ENCODE results near the gene EFNB2. TPM values are rescaled to one million over a fixed set of nuclear protein-coding genes. Genes with fewer than 3 reads are reported as not detected.

The EFNB2 gene, protein sequence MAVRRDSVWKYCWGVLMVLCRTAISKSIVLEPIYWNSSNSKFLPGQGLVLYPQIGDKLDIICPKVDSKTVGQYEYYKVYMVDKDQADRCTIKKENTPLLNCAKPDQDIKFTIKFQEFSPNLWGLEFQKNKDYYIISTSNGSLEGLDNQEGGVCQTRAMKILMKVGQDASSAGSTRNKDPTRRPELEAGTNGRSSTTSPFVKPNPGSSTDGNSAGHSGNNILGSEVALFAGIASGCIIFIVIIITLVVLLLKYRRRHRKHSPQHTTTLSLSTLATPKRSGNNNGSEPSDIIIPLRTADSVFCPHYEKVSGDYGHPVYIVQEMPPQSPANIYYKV
- 32.8 TPM for total RNA-seq
- polyA plus RNA-seq (ENCODE audit: insufficient read depth, low read depth, low replicate concordance), result 12.7 TPM
- long read RNA-seq, donor 1, full-length matches to known transcripts, result 56 of 61 reads
- long read RNA-seq, donor 1, partial matches to known transcripts, result 5 of 61 reads
- long read RNA-seq, donor 1, other reads (novel, unspliced or antisense), result 0 of 61 reads
- long read RNA-seq, donor 2, full-length matches to known transcripts, result 30 of 30 reads
- long read RNA-seq, donor 2, partial matches to known transcripts, result 0 of 30 reads
- long read RNA-seq, donor 2, other reads (novel, unspliced or antisense), result 0 of 30 reads
- long read RNA-seq, donor 3, full-length matches to known transcripts, result 44 of 44 reads
- long read RNA-seq, donor 3, partial matches to known transcripts, result 0 of 44 reads
- long read RNA-seq, donor 3, other reads (novel, unspliced or antisense), result 0 of 44 reads
- long read RNA-seq, donor 4, full-length matches to known transcripts, result 50 of 50 reads
- long read RNA-seq, donor 4, partial matches to known transcripts, result 0 of 50 reads
- long read RNA-seq, donor 4, other reads (novel, unspliced or antisense), result 0 of 50 reads
- long read RNA-seq, donor 5, full-length matches to known transcripts, result 2 of 2 reads
- long read RNA-seq, donor 5, partial matches to known transcripts, result 0 of 2 reads
- long read RNA-seq, donor 5, other reads (novel, unspliced or antisense), result 0 of 2 reads
- long read RNA-seq, donor 6, full-length matches to known transcripts, result 10 of 10 reads
- long read RNA-seq, donor 6, partial matches to known transcripts, result 0 of 10 reads
- long read RNA-seq, donor 6, other reads (novel, unspliced or antisense), result 0 of 10 reads
- long read RNA-seq, donor 7, full-length matches to known transcripts, result 47 of 60 reads
- long read RNA-seq, donor 7, partial matches to known transcripts, result 1 of 60 reads
- long read RNA-seq, donor 7, other reads (novel, unspliced or antisense), result 12 of 60 reads
- long read RNA-seq, donor 8, full-length matches to known transcripts, result 35 of 42 reads
- long read RNA-seq, donor 8, partial matches to known transcripts, result 7 of 42 reads
- long read RNA-seq, donor 8, other reads (novel, unspliced or antisense), result 0 of 42 reads
- long read RNA-seq, donor 9, full-length matches to known transcripts, result 17 of 17 reads
- long read RNA-seq, donor 9, partial matches to known transcripts, result 0 of 17 reads
- long read RNA-seq, donor 9, other reads (novel, unspliced or antisense), result 0 of 17 reads
- long read RNA-seq, donor 10, full-length matches to known transcripts, result 35 of 35 reads
- long read RNA-seq, donor 10, partial matches to known transcripts, result 0 of 35 reads
- long read RNA-seq, donor 10, other reads (novel, unspliced or antisense), result 0 of 35 reads

DNA sequence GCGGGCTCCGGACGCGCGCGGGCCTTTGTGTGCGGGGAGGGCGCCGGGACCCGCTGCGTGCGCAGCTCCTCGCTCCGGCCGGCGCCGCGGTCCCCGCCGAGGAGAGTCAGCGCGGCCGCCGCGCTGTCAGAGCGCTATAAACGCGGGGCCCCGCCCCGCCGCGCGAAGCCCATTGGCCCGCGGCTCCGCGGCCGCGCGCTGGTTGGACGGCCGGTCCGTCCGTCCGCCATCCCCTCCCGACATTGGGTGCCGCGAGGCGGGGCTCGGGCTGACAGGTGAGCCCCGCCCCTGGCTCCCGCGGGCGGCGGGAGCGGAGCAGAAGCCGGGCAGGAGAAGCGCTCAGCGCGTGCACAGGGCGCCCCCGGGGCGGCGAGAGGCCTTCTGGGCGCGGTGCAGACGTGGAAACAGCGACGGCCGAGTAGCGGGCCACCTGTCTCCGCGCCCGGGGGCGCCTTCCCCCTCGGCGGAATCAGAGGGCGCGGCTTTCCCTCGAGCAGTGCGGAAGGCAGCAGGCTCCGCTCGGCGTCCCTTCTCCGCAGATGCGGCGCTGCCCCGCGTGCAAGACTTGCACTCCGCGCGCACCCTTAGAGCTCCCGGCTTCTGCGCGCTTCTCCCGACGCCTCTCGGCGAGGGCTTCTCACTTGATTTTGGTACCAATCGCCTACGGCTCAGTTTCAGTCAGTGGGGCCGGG, at the start of gene EFNB2:
Gene EFNB2 (minus strand): TSS at position 111 of the 692 bp plus-strand sequence. CDS start 698 bp downstream, outside the sequence.
- TF ChIP-seq, protein P1, sequence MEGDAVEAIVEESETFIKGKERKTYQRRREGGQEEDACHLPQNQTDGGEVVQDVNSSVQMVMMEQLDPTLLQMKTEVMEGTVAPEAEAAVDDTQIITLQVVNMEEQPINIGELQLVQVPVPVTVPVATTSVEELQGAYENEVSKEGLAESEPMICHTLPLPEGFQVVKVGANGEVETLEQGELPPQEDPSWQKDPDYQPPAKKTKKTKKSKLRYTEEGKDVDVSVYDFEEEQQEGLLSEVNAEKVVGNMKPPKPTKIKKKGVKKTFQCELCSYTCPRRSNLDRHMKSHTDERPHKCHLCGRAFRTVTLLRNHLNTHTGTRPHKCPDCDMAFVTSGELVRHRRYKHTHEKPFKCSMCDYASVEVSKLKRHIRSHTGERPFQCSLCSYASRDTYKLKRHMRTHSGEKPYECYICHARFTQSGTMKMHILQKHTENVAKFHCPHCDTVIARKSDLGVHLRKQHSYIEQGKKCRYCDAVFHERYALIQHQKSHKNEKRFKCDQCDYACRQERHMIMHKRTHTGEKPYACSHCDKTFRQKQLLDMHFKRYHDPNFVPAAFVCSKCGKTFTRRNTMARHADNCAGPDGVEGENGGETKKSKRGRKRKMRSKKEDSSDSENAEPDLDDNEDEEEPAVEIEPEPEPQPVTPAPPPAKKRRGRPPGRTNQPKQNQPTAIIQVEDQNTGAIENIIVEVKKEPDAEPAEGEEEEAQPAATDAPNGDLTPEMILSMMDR (IDR thresholded peaks at IDR 0.05; ENCODE audit: borderline replicate concordance, extremely low read depth, insufficient read depth), result no peak

DNA sequence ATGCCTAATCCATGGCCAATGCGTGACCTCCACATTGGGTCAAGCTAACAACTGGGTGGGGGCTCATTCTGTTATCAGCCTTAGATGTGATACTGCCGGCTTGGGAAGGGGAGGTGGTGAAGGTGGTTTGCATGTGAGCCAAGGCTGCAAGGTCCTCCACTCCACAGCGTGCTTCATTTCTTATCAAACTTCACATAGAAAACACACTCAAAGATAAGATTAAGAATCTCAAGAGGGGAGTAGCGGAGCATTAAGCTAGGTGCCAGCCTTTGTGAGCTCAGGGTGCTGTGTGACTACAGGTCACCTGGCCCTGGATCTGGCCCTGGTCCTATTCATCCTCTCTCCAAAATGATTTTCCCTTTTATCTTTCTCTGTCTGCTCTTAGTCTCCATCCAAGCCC, 45.8 kb upstream of the EFNB2 start:
- DNase-seq, result no peak
- no peak overlapping the region for H3K9ac ChIP-seq (ENCODE audit: low read length in 3 of 3)

More for the DNA sequence above, at the start of gene EFNB2:
- Histone ChIP-seq H3K27me3 (ENCODE audit: control insufficient read depth, insufficient read depth, low read length) (no peaks in the 10 kb centered on the region), H3K9ac (ENCODE audit: low read length in 3 of 3) (peak within 1 kb of the TSS; percentile 67 to 86 (median 77)), H3K9me3 (ENCODE audit: control insufficient read depth in 2 of 3, insufficient read depth in 1 of 3, low read length in 3 of 3) (no peaks in the 10 kb centered on the region), H3K36me3 (ENCODE audit: control insufficient read depth in 2 of 3, insufficient read depth in 3 of 3, low read length in 3 of 3) (peaks cover 0 to 2% (median under 1%) of the 10 kb centered on the region in 3 donors), H3K27ac (ENCODE audit: low read depth in 2 of 2, low read length in 2 of 2) (peak within 1 kb of the TSS; percentile 68 to 83), H3K4me3 (ENCODE audit: low read length in 3 of 3) (peak within 1 kb of the TSS; percentile 71 to 88 (median 72)), H3K4me1 (ENCODE audit: control insufficient read depth in 2 of 3, insufficient read depth in 2 of 3, low read depth in 1 of 3, low read length in 3 of 3) (peaks cover 0 to 6% (median 0%) of the 10 kb centered on the region in 3 donors)
- intact Hi-C loops (cut with DNase I), result no loop called here
- DNase-seq, result peak; percentile 94 to 98 (median 96)
- no peak for FAIRE-seq

More for the DNA sequence above, 45.8 kb upstream of the EFNB2 start:
- intact Hi-C loops (cut with DNase I), result no loop called here
- no peak overlapping the region for H3K4me3 ChIP-seq (ENCODE audit: low read length in 3 of 3)
- H3K4me1 ChIP-seq (ENCODE audit: control insufficient read depth in 2 of 3, insufficient read depth in 2 of 3, low read depth in 1 of 3, low read length in 3 of 3), result no peaks in the 10 kb centered on the region
- H3K36me3 ChIP-seq (ENCODE audit: control insufficient read depth in 2 of 3, insufficient read depth in 3 of 3, low read length in 3 of 3), result no peaks in the 10 kb centered on the region
- peaks cover 0 to 2% (median 0%) of the 10 kb centered on the region in 3 donors for H3K9me3 ChIP-seq (ENCODE audit: control insufficient read depth in 2 of 3, insufficient read depth in 1 of 3, low read length in 3 of 3)
- FAIRE-seq, result no peak
- H3K27me3 ChIP-seq (ENCODE audit: control insufficient read depth, insufficient read depth, low read length), result no peaks in the 10 kb centered on the region
- H3K27ac ChIP-seq (ENCODE audit: low read depth in 2 of 2, low read length in 2 of 2), result no peak overlapping the region
- TF ChIP-seq, protein P1 (IDR thresholded peaks at IDR 0.05; ENCODE audit: borderline replicate concordance, extremely low read depth, insufficient read depth), result no peak
